Hepatocyte (in vitro differentiated cells): ENCODE measurements around the gene KCNA4. TPM values are rescaled to one million over a fixed set of nuclear protein-coding genes. Genes with fewer than 3 reads are reported as not detected.
"Not testable (repeated sequence)": the region's sequence is repeated elsewhere in the genome, so short reads cannot be mapped to it uniquely, and the experiment has no call there.

ENCODE experiments used
- DNase-seq: peaks from one replicate; pipeline ENCODE4 v3.0.0-alpha.2; 2016; ENCODE audit warnings: low spot score
- H2AFZ ChIP-seq: fragments of 200-600 bp; sonication (generic); 2 replicates; pipeline ENCODE4 v1.6.0; 2016; ENCODE audit warnings: antibody characterized with exemption, mild to moderate bottlenecking
- H3K27ac ChIP-seq: fragments of 200-600 bp; sonication (generic); 2 replicates; pipeline ENCODE4 v1.5.1; 2016; ENCODE audit warnings: mild to moderate bottlenecking
- H3K27me3 ChIP-seq: fragments of 200-600 bp; sonication (generic); 2 replicates; pipeline ENCODE4 v1.6.1; 2016
- H3K36me3 ChIP-seq: fragments of 200-600 bp; sonication (generic); replicated peaks from 2 replicates; pipeline ENCODE4 v1.5.1; 2016; ENCODE audit warnings: low read depth; ENCODE audit not compliant: insufficient read depth
- H3K4me1 ChIP-seq: fragments of 200-600 bp; sonication (generic); 2 replicates; pipeline ENCODE4 v1.5.1; 2016; ENCODE audit warnings: mild to moderate bottlenecking, moderate library complexity; ENCODE audit not compliant: insufficient read depth
- H3K4me2 ChIP-seq: fragments of 200-600 bp; sonication (generic); 2 replicates; pipeline ENCODE4 v1.6.0; 2016
- H3K4me3 ChIP-seq: fragments of 200-600 bp; sonication (generic); 2 replicates; pipeline ENCODE4 v1.5.1; 2016; ENCODE audit warnings: mild to moderate bottlenecking
- H3K79me2 ChIP-seq: fragments of 200-600 bp; sonication (generic); 2 replicates; pipeline ENCODE4 v1.6.0; 2017; ENCODE audit warnings: mild to moderate bottlenecking
- H3K9me2 ChIP-seq: fragments of 200-600 bp; sonication (generic); replicated peaks from 2 replicates; pipeline ENCODE4 v1.6.0; 2017; ENCODE audit warnings: mild to moderate bottlenecking; ENCODE audit not compliant: insufficient read depth
- H3K9me3 ChIP-seq: fragments of 200-600 bp; sonication (generic); 2 replicates; pipeline ENCODE4 v1.5.1; 2016; ENCODE audit warnings: low read depth, mild to moderate bottlenecking
- H4K20me1 ChIP-seq: fragments of 200-600 bp; sonication (generic); 2 replicates; pipeline ENCODE4 v1.6.0; 2016; ENCODE audit warnings: mild to moderate bottlenecking; ENCODE audit not compliant: insufficient read depth, poor library complexity, severe bottlenecking
- CTCF ChIP-seq: fragments of 200-600 bp; sonication (generic); IDR thresholded peaks from 2 replicates; pipeline ENCODE4 v1.5.1; 2016; ENCODE audit warnings: antibody characterized with exemption, mild to moderate bottlenecking; ENCODE audit not compliant: poor library complexity
- EZH2 ChIP-seq: fragments of 200-600 bp; sonication (generic); IDR thresholded peaks from 2 replicates; pipeline ENCODE4 v1.6.1; 2016; ENCODE audit warnings: antibody characterized with exemption, mild to moderate bottlenecking, borderline replicate concordance
- EZH2phosphoT487 ChIP-seq: fragments of 200-600 bp; sonication (generic); IDR thresholded peaks from one replicate; pipeline ENCODE4 v1.6.1; 2018; ENCODE audit warnings: antibody characterized with exemption, mild to moderate bottlenecking, low read depth, moderate library complexity; ENCODE audit not compliant: unreplicated experiment, severe bottlenecking
- WGBS: methylation state at CpG from one replicate; pipeline ENCODE4 v1.1.6; 2016; ENCODE audit warnings: low lambda C conversion rate; ENCODE audit errors: missing lambda C conversion rate; 5-methylcytosine and 5-hydroxymethylcytosine counted together
- polyA plus RNA-seq: library from polyadenylated mRNA; unstranded; fragments of >200 nt; fragmentation: Nextera tagmentation; extraction: Ambion mirVana; gene quantifications from 2 replicates; pipeline ENCODE4 v1.2.1, GENCODE V29; 2016
- total RNA-seq: library from RNA; depleted of rRNA; stranded (reverse); fragments of >200 nt; gene quantifications from 2 replicates; pipeline ENCODE4 v1.2.3, GENCODE V29; 2014

Gene KCNA4
- total and polyA plus RNA-seq, 2 experiments from 2014 or later, result 0.47 to 1.1 TPM

- Histone ChIP-seq H3K27ac (no peak overlapping the region), H3K9me2 (no peaks in the 10 kb centered on the region), H3K4me2 (no peak overlapping the region), H3K79me2 (no peaks in the 10 kb centered on the region), H3K4me3 (no peak overlapping the region), H3K4me1 (no peaks in the 10 kb centered on the region), H4K20me1 (no peaks in the 10 kb centered on the region), H2AFZ (no peak overlapping the region), H3K27me3 (no peaks in the 10 kb centered on the region), H3K9me3 (no peaks in the 10 kb centered on the region), H3K36me3 (no peaks in the 10 kb centered on the region)
- no peak for DNase-seq
- no peak for TF ChIP-seq EZH2
- TF ChIP-seq CTCF, result no peak
- TF ChIP-seq EZH2phosphoT487, result no peak
- 96% methylated on average over 1 of the region's 1 CpG for WGBS
Measured at GRCh38 chr11:29985248-29985647, 31.6 kb downstream of the KCNA4 start.

DNA sequence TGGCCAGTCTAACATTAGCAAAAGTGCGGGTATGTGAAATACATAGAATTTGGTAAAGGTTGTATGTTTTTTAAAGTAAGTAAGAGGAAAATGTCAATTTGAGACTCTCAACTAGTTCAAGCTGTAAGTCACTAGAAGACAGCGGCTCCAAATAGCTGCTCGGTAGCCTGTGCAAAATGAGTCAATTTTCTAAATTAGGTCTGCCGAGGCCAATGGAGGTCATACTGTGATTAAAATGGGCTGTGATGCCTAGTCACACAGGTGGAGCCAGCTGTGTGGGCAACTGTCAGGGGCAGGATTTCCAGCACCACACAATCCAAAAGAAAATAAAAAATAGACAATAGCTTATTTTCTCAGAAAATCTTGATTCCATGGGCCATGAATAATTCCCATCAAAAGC lies 32.3 kb downstream of the KCNA4 start:
- WGBS, result 96% methylated on average over 4 of the region's 4 CpGs
- H3K4me3 ChIP-seq, result no peak overlapping the region
- H3K4me1 ChIP-seq, result no peaks in the 10 kb centered on the region
- no peak overlapping the region for H2AFZ ChIP-seq
- no peak for DNase-seq
- H4K20me1 ChIP-seq, result no peaks in the 10 kb centered on the region
- H3K4me2 ChIP-seq, result no peak overlapping the region
- no peaks in the 10 kb centered on the region for H3K36me3 ChIP-seq
- no peaks in the 10 kb centered on the region for H3K79me2 ChIP-seq
- H3K27ac ChIP-seq, result no peak overlapping the region
- no peaks in the 10 kb centered on the region for H3K27me3 ChIP-seq
- no peaks in the 10 kb centered on the region for H3K9me3 ChIP-seq
- no peaks in the 10 kb centered on the region for H3K9me2 ChIP-seq
- TF ChIP-seq EZH2, result no peak
- TF ChIP-seq EZH2phosphoT487, result no peak
- TF ChIP-seq CTCF, result no peak

DNA sequence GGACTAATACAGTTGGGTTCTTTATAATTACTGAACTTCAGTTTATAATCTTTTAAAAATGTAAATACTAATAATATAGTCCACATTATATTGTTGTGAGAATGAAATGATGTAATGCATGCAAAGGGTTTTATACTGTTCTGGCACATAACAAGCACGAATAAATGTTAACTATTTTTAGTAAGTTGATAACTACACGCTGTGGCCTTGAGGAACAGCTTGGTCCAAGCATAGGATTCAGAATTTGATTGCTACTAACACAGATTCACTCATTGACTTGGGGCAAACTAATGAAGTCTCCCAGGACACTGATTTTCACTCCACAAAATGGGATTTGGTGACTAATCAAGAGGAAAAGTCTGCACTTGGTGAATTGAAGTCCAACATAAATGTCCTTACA lies 38.3 kb downstream of the KCNA4 start:
- DNase-seq, result no peak
- no peaks in the 10 kb centered on the region for H3K9me3 ChIP-seq
- H3K4me2 ChIP-seq, result no peak overlapping the region
- H3K79me2 ChIP-seq, result no peaks in the 10 kb centered on the region
- H4K20me1 ChIP-seq, result no peaks in the 10 kb centered on the region
- no peaks in the 10 kb centered on the region for H3K36me3 ChIP-seq
- H3K27ac ChIP-seq, result no peak overlapping the region
- TF ChIP-seq CTCF, result no peak
- H3K27me3 ChIP-seq, result no peaks in the 10 kb centered on the region
- no peak overlapping the region for H3K4me3 ChIP-seq
- H3K9me2 ChIP-seq, result no peaks in the 10 kb centered on the region
- H3K4me1 ChIP-seq, result no peaks in the 10 kb centered on the region
- H2AFZ ChIP-seq, result no peak overlapping the region
- WGBS, result 86% methylated on average over 2 of the region's 2 CpGs

DNA sequence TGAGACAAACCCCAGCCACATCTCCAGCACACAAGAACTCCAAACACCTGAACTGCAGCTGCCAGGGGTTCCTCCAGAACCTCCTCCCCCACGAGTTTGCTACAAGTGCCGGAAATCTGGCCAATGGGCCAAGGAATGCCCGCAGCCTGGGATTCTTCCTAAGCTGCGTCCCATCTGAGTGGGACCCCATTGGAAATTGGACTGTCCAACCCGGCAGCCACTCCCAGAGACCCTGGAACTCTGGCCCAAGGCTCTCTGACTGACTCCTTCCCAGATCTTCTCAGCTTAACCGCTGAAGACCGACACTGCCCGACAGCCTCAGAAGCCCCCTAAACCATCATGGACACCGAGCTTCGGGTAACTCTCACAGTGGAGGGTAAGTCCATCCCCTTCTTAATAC lies 41.2 kb downstream of the KCNA4 start:
- not testable (repeated sequence) for H4K20me1 ChIP-seq, H3K9me3 ChIP-seq, DNase-seq, H2AFZ ChIP-seq, H3K4me3 ChIP-seq, H3K27ac ChIP-seq, H3K9me2 ChIP-seq, H3K27me3 ChIP-seq, H3K4me2 ChIP-seq, H3K79me2 ChIP-seq, H3K4me1 ChIP-seq, H3K36me3 ChIP-seq
- WGBS, result 95% methylated on average over 10 of the region's 10 CpGs
